Measurements from ENCODE around the gene CABP4.
A peak's percentile ranks its signal among the peaks of the same experiment; 100 is the strongest.

The CABP4 gene

DNA sequence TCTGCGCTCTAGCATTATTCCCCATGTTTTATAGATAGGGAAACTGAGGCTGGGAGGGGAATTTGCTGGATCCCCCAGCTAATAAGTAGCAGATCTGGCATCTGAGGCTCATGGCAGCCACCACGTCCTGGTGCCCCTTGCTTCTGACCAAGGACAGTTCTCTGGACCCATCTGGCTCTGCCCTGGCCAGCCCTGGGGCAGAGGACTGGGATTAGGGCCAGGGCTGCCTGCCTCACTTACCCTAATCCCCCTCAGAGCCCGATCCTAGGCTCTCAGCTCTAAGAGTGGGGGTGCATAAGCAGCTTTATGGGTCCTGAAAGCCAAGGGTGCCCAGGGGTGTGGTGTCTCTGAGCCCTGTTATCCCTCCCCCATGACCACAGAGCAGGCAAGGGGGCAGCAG, at the start of gene CABP4:
CABP4 (plus strand) TSS at position 301 of the 400 bp plus-strand sequence; CDS start at position 371, 70 bp downstream.
- peaks cover 28% of the 10 kb centered on the region for H3K4me1 Mint-ChIP-seq
- ATAC-seq (ENCODE audit: low read depth): no peak
- no peak for DNase-seq (ENCODE audit: low spot score in 2 of 2)
- no peak within 1 kb of the TSS for H3K27ac Mint-ChIP-seq
- no peaks in the 10 kb centered on the region for H3K36me3 Mint-ChIP-seq
- H3K9me3 Mint-ChIP-seq: no peaks in the 10 kb centered on the region
- H3K4me3 Mint-ChIP-seq: no peak within 1 kb of the TSS
- H3K27me3 Mint-ChIP-seq: no peaks in the 10 kb centered on the region

DNA sequence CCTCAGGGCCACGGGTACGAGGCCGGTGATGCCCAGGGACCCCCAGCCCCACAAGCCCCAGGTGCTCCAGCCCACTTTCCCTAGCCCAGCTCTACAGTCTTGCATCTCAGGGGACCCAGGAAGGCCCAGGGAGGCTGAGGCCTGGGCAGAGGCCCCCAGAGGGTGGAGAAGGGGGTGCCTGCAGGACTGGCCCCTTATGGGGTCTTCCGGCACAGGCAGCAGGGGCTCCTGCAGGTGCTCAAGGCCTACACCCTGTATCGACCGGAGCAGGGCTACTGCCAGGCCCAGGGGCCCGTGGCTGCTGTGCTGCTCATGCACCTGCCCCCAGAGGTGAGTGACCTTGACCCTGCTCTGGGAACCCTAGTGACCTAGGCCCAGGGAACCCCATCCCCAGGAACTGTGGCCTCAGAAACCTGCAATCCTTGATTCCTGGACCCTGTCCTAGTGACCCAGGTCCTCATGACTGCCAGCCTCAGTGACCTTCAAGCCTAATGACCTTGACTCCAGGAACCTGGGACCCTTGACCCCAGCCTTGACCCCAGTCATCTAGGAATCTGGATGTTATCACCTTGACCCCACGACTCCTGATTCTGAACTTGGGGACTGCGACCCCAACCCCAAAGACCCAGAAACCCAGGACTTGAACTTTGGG, 49.3 kb upstream of the CABP4 start:
- H3K4me3 Mint-ChIP-seq: peak overlapping the region; percentile 93
- H3K4me1 Mint-ChIP-seq: peaks cover 45% of the 10 kb centered on the region
- H3K27me3 Mint-ChIP-seq: no peaks in the 10 kb centered on the region
- H3K9me3 Mint-ChIP-seq: no peaks in the 10 kb centered on the region
- peaks cover 23% of the 10 kb centered on the region for H3K36me3 Mint-ChIP-seq
- DNase-seq (ENCODE audit: low spot score in 2 of 2) (no peak), ATAC-seq (ENCODE audit: low read depth) (no peak)
- H3K27ac Mint-ChIP-seq: peak overlapping the region; percentile 91

DNA sequence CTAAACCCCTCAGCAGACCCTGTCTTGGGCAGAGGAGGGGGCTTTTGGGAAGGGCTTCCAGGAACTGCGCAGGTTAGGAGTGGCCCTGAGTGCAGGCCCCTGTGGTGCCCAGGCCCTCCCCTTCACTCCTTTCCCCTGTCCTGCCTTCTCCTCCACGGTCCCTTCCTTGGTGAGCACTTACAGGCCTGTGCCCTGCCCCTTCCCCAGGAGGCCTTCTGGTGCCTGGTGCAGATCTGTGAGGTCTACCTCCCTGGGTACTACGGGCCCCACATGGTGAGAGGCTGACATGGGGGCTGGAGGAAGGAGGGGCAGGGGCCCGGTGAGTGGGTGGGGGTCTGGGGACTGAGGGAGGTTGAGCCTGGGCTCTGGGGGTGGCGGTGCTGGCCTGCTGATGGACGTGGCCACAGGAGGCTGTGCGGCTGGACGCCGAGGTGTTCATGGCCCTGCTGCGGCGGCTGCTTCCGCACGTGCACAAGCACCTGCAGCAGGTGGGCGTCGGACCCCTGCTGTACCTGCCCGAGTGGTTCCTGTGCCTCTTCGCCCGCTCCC, 48.7 kb upstream of the CABP4 start:
- H3K27ac Mint-ChIP-seq: peak overlapping the region; percentile 91
- H3K4me1 Mint-ChIP-seq: peaks cover 49% of the 10 kb centered on the region
- ATAC-seq (ENCODE audit: low read depth): no peak
- peaks cover 23% of the 10 kb centered on the region for H3K36me3 Mint-ChIP-seq
- no peaks in the 10 kb centered on the region for H3K27me3 Mint-ChIP-seq
- DNase-seq (ENCODE audit: low spot score in 2 of 2): no peak
- peak overlapping the region; percentile 93 for H3K4me3 Mint-ChIP-seq
- no peaks in the 10 kb centered on the region for H3K9me3 Mint-ChIP-seq

DNA sequence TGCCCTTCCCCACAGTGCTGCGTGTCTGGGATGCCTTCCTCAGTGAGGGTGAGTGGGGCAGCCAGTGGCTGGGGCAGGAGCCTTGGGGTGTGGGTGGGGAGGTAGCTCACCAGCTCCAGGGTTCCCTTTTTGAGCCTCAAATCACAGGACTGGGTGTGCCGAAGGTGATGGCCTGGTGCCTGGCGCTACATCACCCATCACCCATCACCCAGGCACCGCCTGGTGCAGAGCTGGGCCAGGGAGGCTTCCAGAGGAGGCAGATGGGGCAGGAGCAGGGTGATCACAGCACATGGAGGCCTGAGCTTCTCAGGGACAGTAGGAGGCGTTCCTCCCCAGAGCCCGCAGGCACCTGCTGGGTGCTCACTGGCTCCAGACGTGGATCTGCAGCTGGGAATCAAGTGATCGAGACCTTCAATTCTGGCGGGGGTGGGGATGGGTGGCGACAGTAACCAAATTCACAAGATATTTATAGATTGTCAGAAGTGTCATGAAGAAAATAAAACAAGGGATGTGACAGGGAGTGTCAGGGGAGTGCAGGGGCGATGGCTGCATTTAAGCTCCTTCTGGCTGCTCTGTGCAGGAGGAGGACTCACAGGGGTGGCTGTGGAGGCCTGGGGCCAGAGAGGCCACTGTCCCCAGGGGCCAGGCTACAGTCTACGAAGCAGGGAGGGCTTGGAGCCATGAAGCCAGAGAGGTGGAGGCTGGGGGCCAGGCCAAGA, 48.0 kb upstream of the CABP4 start:
- Mint-ChIP-seq H3K4me1 (peaks cover 55% of the 10 kb centered on the region), H3K36me3 (peaks cover 23% of the 10 kb centered on the region), H3K4me3 (peak overlapping the region; percentile 93), H3K9me3 (no peaks in the 10 kb centered on the region), H3K27me3 (no peaks in the 10 kb centered on the region), H3K27ac (peak overlapping the region; percentile 91)
- ATAC-seq (ENCODE audit: low read depth): no peak
- no peak for DNase-seq (ENCODE audit: low spot score in 2 of 2)

GRCh38 chr11:67407688-67408163, 47.4 kb upstream of the CABP4 start:
- ATAC-seq (ENCODE audit: low read depth): no peak
- Mint-ChIP-seq H3K27ac (peak overlapping the region; percentile 91), H3K9me3 (no peaks in the 10 kb centered on the region), H3K4me1 (peaks cover 59% of the 10 kb centered on the region), H3K27me3 (no peaks in the 10 kb centered on the region), H3K36me3 (peaks cover 23% of the 10 kb centered on the region), H3K4me3 (peak overlapping the region; percentile 93)
- no peak for DNase-seq (ENCODE audit: low spot score in 2 of 2)

- Mint-ChIP-seq H3K36me3 (peaks cover 20% of the 10 kb centered on the region), H3K27me3 (no peaks in the 10 kb centered on the region), H3K27ac (peak overlapping the region; percentile 45), H3K9me3 (no peaks in the 10 kb centered on the region), H3K4me1 (peaks cover 65% of the 10 kb centered on the region), H3K4me3 (peak overlapping the region; percentile 93)
- DNase-seq (ENCODE audit: low spot score in 2 of 2): no peak
- peak; percentile 3 for ATAC-seq (ENCODE audit: low read depth)
Observed at GRCh38 chr11:67408437-67409200, 46.5 kb upstream of the CABP4 start.

DNA sequence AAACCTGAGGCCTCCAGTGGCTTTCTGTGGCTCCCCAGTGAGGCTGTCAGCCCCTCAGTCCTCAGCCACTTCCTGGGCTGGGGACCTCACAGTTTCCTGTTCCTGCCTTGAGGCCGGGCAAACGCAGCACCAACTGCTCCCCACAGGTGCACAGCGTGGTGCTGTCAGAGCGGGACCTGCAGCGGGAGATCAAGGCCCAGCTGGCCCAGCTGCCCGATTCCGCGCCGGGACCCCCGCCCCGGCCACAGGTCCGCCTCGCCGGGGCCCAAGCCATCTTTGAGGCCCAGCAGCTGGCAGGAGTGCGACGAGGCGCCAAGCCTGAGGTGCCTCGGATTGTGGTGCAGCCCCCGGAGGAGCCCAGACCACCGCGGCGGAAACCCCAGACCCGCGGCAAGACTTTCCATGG, 45.9 kb upstream of the CABP4 start:
- H3K27ac Mint-ChIP-seq: peak overlapping the region; percentile 86

GRCh38 chr11:67409781-67410368, 45.3 kb upstream of the CABP4 start:
- H3K4me3 Mint-ChIP-seq: peak overlapping the region; percentile 90
- peaks cover 14% of the 10 kb centered on the region for H3K36me3 Mint-ChIP-seq
- no peaks in the 10 kb centered on the region for H3K27me3 Mint-ChIP-seq
- ATAC-seq (ENCODE audit: low read depth): peak; percentile 48
- no peaks in the 10 kb centered on the region for H3K9me3 Mint-ChIP-seq
- peak in 1 of 2 donors; percentile 41 for DNase-seq (ENCODE audit: low spot score in 2 of 2)
- peaks cover 59% of the 10 kb centered on the region for H3K4me1 Mint-ChIP-seq
- H3K27ac Mint-ChIP-seq: peak overlapping the region; percentile 86

More for the DNA sequence above, 45.9 kb upstream of the CABP4 start:
- peaks cover 63% of the 10 kb centered on the region for H3K4me1 Mint-ChIP-seq
- H3K36me3 Mint-ChIP-seq: peaks cover 18% of the 10 kb centered on the region
- H3K4me3 Mint-ChIP-seq: peak overlapping the region; percentile 93
- ATAC-seq (ENCODE audit: low read depth) (peak; percentile 74), DNase-seq (ENCODE audit: low spot score in 2 of 2) (peak; percentile 47 to 48)
- H3K9me3 Mint-ChIP-seq: no peaks in the 10 kb centered on the region
- H3K27me3 Mint-ChIP-seq: no peaks in the 10 kb centered on the region

GRCh38 chr11:67410369-67410831, 44.8 kb upstream of the CABP4 start:
- Mint-ChIP-seq H3K4me3 (peak overlapping the region; percentile 90), H3K4me1 (peaks cover 62% of the 10 kb centered on the region), H3K36me3 (peaks cover 14% of the 10 kb centered on the region), H3K9me3 (no peaks in the 10 kb centered on the region), H3K27me3 (no peaks in the 10 kb centered on the region), H3K27ac (peak overlapping the region; percentile 86)
- ATAC-seq (ENCODE audit: low read depth) (no peak), DNase-seq (ENCODE audit: low spot score in 2 of 2) (no peak)

GRCh38 chr11:67410984-67411784, 44.0 kb upstream of the CABP4 start:
- no peaks in the 10 kb centered on the region for H3K9me3 Mint-ChIP-seq
- peaks cover 63% of the 10 kb centered on the region for H3K4me1 Mint-ChIP-seq
- H3K36me3 Mint-ChIP-seq: peaks cover 14% of the 10 kb centered on the region
- no peak for ATAC-seq (ENCODE audit: low read depth)
- peak overlapping the region; percentile 86 for H3K27ac Mint-ChIP-seq
- no peak for DNase-seq (ENCODE audit: low spot score in 2 of 2)
- no peaks in the 10 kb centered on the region for H3K27me3 Mint-ChIP-seq
- peak overlapping the region; percentile 90 for H3K4me3 Mint-ChIP-seq

GRCh38 chr11:67411785-67412152, 43.4 kb upstream of the CABP4 start:
- no peaks in the 10 kb centered on the region for H3K9me3 Mint-ChIP-seq
- H3K27ac Mint-ChIP-seq: peak overlapping the region; percentile 15
- H3K36me3 Mint-ChIP-seq: peaks cover 10% of the 10 kb centered on the region
- H3K27me3 Mint-ChIP-seq: no peaks in the 10 kb centered on the region
- DNase-seq (ENCODE audit: low spot score in 2 of 2) (no peak), ATAC-seq (ENCODE audit: low read depth) (peak; percentile 9)
- H3K4me1 Mint-ChIP-seq: peaks cover 63% of the 10 kb centered on the region
- H3K4me3 Mint-ChIP-seq: peak overlapping the region; percentile 59

GRCh38 chr11:67412495-67413179, 42.5 kb upstream of the CABP4 start:
- H3K27ac Mint-ChIP-seq: peak overlapping the region; percentile 15
- H3K4me1 Mint-ChIP-seq: peaks cover 63% of the 10 kb centered on the region
- peak overlapping the region; percentile 45 for H3K4me3 Mint-ChIP-seq
- no peak for DNase-seq (ENCODE audit: low spot score in 2 of 2)
- ATAC-seq (ENCODE audit: low read depth): no peak
- peaks cover 4% of the 10 kb centered on the region for H3K36me3 Mint-ChIP-seq
- no peaks in the 10 kb centered on the region for H3K9me3 Mint-ChIP-seq
- no peaks in the 10 kb centered on the region for H3K27me3 Mint-ChIP-seq
